ENCODE measurements around the gene SCGB1D1. TPM values are rescaled to one million over a fixed set of nuclear protein-coding genes. Genes with fewer than 3 reads are reported as not detected.

SCGB1D1 gene
- total and polyA plus RNA-seq, 2 experiments from 2014 or later, result not detected

- Mint-ChIP-seq H3K4me1 (no peaks in the 10 kb centered on the region), H3K36me3 (ENCODE audit: low read depth) (no peaks in the 10 kb centered on the region), H3K9me3 (no peaks in the 10 kb centered on the region), H3K27me3 (ENCODE audit: insufficient read depth, low read depth, poor library complexity) (peaks cover 7% of the 10 kb centered on the region), H3K4me3 (no peak overlapping the region), H3K27ac (no peak overlapping the region; the same call in 1 of the 2 replicates)
- ATAC-seq (no peak), DNase-seq (ENCODE audit: low spot score) (no peak)
- Histone ChIP-seq H2AFZ (no peak overlapping the region), H3F3A (replicated peaks; ENCODE audit: low read depth) (no peaks in the 10 kb centered on the region), H3K4me3 (no peak overlapping the region), H4K20me1 (replicated peaks; ENCODE audit: insufficient read depth) (no peaks in the 10 kb centered on the region), H3K27ac (ENCODE audit: low read depth) (no peak overlapping the region), H3K4me1 (ENCODE audit: insufficient read depth) (no peaks in the 10 kb centered on the region), H3K79me2 (replicated peaks; ENCODE audit: insufficient read depth) (no peaks in the 10 kb centered on the region), H3K36me3 (ENCODE audit: insufficient read depth) (no peaks in the 10 kb centered on the region), H3K27me3 (ENCODE audit: insufficient read depth) (no peaks in the 10 kb centered on the region), H3K9me2 (ENCODE audit: insufficient read depth) (no peaks in the 10 kb centered on the region), H3K4me2 (no peak overlapping the region)
- TF ChIP-seq REST (IDR thresholded peaks at IDR 0.05; ENCODE audit: unreplicated experiment), result no peak
- no peak for TF ChIP-seq EZH2 (IDR thresholded peaks at IDR 0.05; ENCODE audit: low read depth, unreplicated experiment)
- TF ChIP-seq STAT1 (IDR thresholded peaks at IDR 0.05; ENCODE audit: unreplicated experiment), result no peak
- no peak for TF ChIP-seq ZNF331 (CRISPR knock-in tag; IDR thresholded peaks at IDR 0.05; ENCODE audit: low read depth)
- no peak for TF ChIP-seq POLR2AphosphoS5 (IDR thresholded peaks at IDR 0.05; ENCODE audit: low read depth)
- no peak for TF ChIP-seq ETS1 (IDR thresholded peaks at IDR 0.05)
- no peak for TF ChIP-seq CREB1 (CRISPR knock-in tag; IDR thresholded peaks at IDR 0.05; ENCODE audit: low read depth)
- no peak for TF ChIP-seq CTCF (conservative IDR thresholded peaks at IDR 0.05; ENCODE audit: low read depth in 2 of 2)
- TF ChIP-seq EZH2phosphoT487 (IDR thresholded peaks at IDR 0.05; ENCODE audit: unreplicated experiment), result no peak
- no peak for TF ChIP-seq JUNB (IDR thresholded peaks at IDR 0.05; ENCODE audit: unreplicated experiment)
These were observed 12.9 kb downstream of the SCGB1D1 start for GRCh38 chr11:62202910-62203309.

- Histone ChIP-seq H3K27me3 (ENCODE audit: insufficient read depth) (no peaks in the 10 kb centered on the region), H3K27ac (ENCODE audit: low read depth) (no peak overlapping the region), H4K20me1 (replicated peaks; ENCODE audit: insufficient read depth) (no peaks in the 10 kb centered on the region), H3F3A (replicated peaks; ENCODE audit: low read depth) (no peaks in the 10 kb centered on the region), H3K9me2 (ENCODE audit: insufficient read depth) (no peaks in the 10 kb centered on the region), H3K79me2 (replicated peaks; ENCODE audit: insufficient read depth) (no peaks in the 10 kb centered on the region), H3K4me1 (ENCODE audit: insufficient read depth) (no peaks in the 10 kb centered on the region), H3K36me3 (ENCODE audit: insufficient read depth) (no peaks in the 10 kb centered on the region), H2AFZ (no peak overlapping the region), H3K4me3 (no peak overlapping the region), H3K4me2 (no peak overlapping the region)
- Mint-ChIP-seq H3K4me1 (no peaks in the 10 kb centered on the region), H3K9me3 (no peaks in the 10 kb centered on the region), H3K27ac (no peak overlapping the region), H3K27me3 (ENCODE audit: insufficient read depth, low read depth, poor library complexity) (peaks cover 7% of the 10 kb centered on the region), H3K4me3 (no peak overlapping the region), H3K36me3 (ENCODE audit: low read depth) (no peaks in the 10 kb centered on the region)
- DNase-seq (ENCODE audit: low spot score), result no peak
- ATAC-seq, result no peak
- TF ChIP-seq CREB1 (CRISPR knock-in tag; IDR thresholded peaks at IDR 0.05; ENCODE audit: low read depth) (no peak), JUNB (IDR thresholded peaks at IDR 0.05; ENCODE audit: unreplicated experiment) (no peak), POLR2AphosphoS5 (IDR thresholded peaks at IDR 0.05; ENCODE audit: low read depth) (no peak)
These were observed 14.4 kb downstream of the SCGB1D1 start for GRCh38 chr11:62204430-62204829.

Data from GM23338 (cell line).